Measurements from ENCODE around the gene IRF2BP1.

DNA sequence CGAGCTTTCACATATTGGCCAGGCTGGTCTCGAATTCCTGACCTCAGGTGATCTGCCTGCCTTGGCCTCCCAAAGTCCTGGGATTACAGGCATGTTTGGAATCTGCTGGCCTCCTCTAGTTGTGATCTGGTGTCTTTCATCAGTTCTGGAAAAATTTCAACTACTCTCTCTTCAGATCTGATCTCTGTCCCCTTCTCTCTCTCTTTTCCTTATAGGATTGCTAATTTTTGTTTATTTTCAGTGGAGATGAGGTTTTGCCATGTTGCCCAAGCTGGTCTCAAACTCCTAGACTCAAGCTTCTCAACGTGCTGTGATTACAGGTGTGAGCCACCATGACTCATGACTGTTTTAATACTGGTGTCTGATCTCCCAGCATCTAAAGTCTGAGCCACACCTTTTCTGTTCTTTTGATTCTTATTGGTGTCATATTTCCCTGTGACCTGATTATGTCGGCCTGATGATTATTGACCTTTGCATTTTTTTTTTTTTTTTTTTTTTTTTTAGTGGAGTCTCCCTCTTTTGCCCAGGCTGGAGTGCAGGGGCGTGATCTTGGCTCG, 39.0 kb upstream of the IRF2BP1 start:
- TF ChIP-seq, protein P1, sequence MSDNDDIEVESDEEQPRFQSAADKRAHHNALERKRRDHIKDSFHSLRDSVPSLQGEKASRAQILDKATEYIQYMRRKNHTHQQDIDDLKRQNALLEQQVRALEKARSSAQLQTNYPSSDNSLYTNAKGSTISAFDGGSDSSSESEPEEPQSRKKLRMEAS (IDR thresholded peaks at IDR 0.05): no peak
- TF ChIP-seq POLR2AphosphoS2 (IDR thresholded peaks at IDR 0.05; ENCODE audit: low read depth, low read length) (no peak), ZBTB7A (CRISPR knock-in tag; IDR thresholded peaks at IDR 0.05) (no peak), ZNF3 (CRISPR knock-in tag; IDR thresholded peaks at IDR 0.05) (no peak), ZNF776 (CRISPR knock-in tag; IDR thresholded peaks at IDR 0.05) (no peak), SP4 (CRISPR knock-in tag; IDR thresholded peaks at IDR 0.05) (no peak), NFKBIZ (CRISPR knock-in tag; IDR thresholded peaks at IDR 0.05) (no peak), TAF1 (CRISPR knock-in tag; IDR thresholded peaks at IDR 0.05) (no peak), MTA3 (CRISPR knock-in tag; IDR thresholded peaks at IDR 0.05) (no peak), ADNP (CRISPR knock-in tag; IDR thresholded peaks at IDR 0.05) (no peak)
- TF ChIP-seq, protein P2, sequence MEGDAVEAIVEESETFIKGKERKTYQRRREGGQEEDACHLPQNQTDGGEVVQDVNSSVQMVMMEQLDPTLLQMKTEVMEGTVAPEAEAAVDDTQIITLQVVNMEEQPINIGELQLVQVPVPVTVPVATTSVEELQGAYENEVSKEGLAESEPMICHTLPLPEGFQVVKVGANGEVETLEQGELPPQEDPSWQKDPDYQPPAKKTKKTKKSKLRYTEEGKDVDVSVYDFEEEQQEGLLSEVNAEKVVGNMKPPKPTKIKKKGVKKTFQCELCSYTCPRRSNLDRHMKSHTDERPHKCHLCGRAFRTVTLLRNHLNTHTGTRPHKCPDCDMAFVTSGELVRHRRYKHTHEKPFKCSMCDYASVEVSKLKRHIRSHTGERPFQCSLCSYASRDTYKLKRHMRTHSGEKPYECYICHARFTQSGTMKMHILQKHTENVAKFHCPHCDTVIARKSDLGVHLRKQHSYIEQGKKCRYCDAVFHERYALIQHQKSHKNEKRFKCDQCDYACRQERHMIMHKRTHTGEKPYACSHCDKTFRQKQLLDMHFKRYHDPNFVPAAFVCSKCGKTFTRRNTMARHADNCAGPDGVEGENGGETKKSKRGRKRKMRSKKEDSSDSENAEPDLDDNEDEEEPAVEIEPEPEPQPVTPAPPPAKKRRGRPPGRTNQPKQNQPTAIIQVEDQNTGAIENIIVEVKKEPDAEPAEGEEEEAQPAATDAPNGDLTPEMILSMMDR (CRISPR knock-in tag; IDR thresholded peaks at IDR 0.05): no peak
- TF ChIP-seq, protein P3, sequence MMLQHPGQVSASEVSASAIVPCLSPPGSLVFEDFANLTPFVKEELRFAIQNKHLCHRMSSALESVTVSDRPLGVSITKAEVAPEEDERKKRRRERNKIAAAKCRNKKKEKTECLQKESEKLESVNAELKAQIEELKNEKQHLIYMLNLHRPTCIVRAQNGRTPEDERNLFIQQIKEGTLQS (CRISPR knock-in tag; IDR thresholded peaks at IDR 0.05): no peak

Data from HepG2 (cell line).